DND-41 (cell line): Measurements from ENCODE around the gene FBXL13.

Experiments
- ATAC-seq: fragments of 200-7000 bp; cut with Tn5 transposase; 3 replicates; pipeline ENCODE4 v1.9.1; 2021; ENCODE audit warnings: low read depth; ENCODE audit not compliant: insufficient read depth
- DNase-seq: peaks from one replicate; pipeline ENCODE4 v3.0.0-alpha.2; 2020
- H2AFZ ChIP-seq: 2 replicates; pipeline ENCODE4 v1.6.0; 2012; ENCODE audit warnings: low read depth, low read length
- H3K27ac ChIP-seq: 2 replicates; pipeline ENCODE4 v1.5.1; 2012; ENCODE audit warnings: low read length, inconsistent platforms
- H3K27me3 ChIP-seq: fragments of 200-600 bp; sonication (generic); 2 replicates; pipeline ENCODE4 v1.6.0; 2012; ENCODE audit warnings: low read length, mild to moderate bottlenecking, inconsistent platforms; ENCODE audit not compliant: insufficient read depth, poor library complexity
- H3K36me3 ChIP-seq: 2 replicates; pipeline ENCODE4 v1.5.1; 2012; ENCODE audit warnings: low read length, inconsistent platforms; ENCODE audit not compliant: insufficient read depth
- H3K4me1 ChIP-seq: 2 replicates; pipeline ENCODE4 v1.5.1; 2012; ENCODE audit warnings: mild to moderate bottlenecking, low read length; ENCODE audit not compliant: insufficient read depth
- H3K4me2 ChIP-seq: 2 replicates; pipeline ENCODE4 v1.6.0; 2012; ENCODE audit warnings: mild to moderate bottlenecking, moderate library complexity, low read length, inconsistent platforms; ENCODE audit not compliant: insufficient read depth
- H3K4me3 ChIP-seq, 2 experiments: fragments of 200-600 bp in 1 of 2; shearing (Covaris generic) in 1 of 2; 2 replicates each; pipeline ENCODE4 v1.5.1; 2012 to 2016; ENCODE audit warnings: inconsistent platforms in 2 of 2, low read length in 2 of 2, mild to moderate bottlenecking in 2 of 2, low read depth in 1 of 2, moderate library complexity in 1 of 2
- H3K79me2 ChIP-seq: 2 replicates; pipeline ENCODE4 v1.6.0; 2012; ENCODE audit warnings: low read length, inconsistent platforms; ENCODE audit not compliant: insufficient read depth
- H3K9ac ChIP-seq: 2 replicates; pipeline ENCODE4 v1.6.0; 2012; ENCODE audit warnings: low read depth, mild to moderate bottlenecking, inconsistent platforms, low read length, moderate library complexity
- H3K9me3 ChIP-seq: 2 replicates; pipeline ENCODE4 v1.5.1; 2012; ENCODE audit warnings: low read length, moderate library complexity, mild to moderate bottlenecking, inconsistent platforms; ENCODE audit not compliant: insufficient read depth, severe bottlenecking
- H4K20me1 ChIP-seq: 2 replicates; pipeline ENCODE4 v1.6.0; 2012; ENCODE audit warnings: low read length; ENCODE audit not compliant: insufficient read depth
- EZH2 ChIP-seq: IDR thresholded peaks from 3 replicates; pipeline ENCODE4 v1.6.1; 2012; ENCODE audit warnings: borderline replicate concordance, low read depth, mild to moderate bottlenecking, moderate library complexity, low read length, inconsistent platforms; ENCODE audit not compliant: severe bottlenecking
- TF ChIP-seq, protein P1 (sequence below): IDR thresholded peaks from 2 replicates; pipeline ENCODE4 v1.5.1; 2012; ENCODE audit warnings: borderline replicate concordance, low read length, moderate library complexity, mild to moderate bottlenecking; ENCODE audit not compliant: poor library complexity, severe bottlenecking; ENCODE audit errors: extremely low read depth

FBXL13 gene

DNA sequence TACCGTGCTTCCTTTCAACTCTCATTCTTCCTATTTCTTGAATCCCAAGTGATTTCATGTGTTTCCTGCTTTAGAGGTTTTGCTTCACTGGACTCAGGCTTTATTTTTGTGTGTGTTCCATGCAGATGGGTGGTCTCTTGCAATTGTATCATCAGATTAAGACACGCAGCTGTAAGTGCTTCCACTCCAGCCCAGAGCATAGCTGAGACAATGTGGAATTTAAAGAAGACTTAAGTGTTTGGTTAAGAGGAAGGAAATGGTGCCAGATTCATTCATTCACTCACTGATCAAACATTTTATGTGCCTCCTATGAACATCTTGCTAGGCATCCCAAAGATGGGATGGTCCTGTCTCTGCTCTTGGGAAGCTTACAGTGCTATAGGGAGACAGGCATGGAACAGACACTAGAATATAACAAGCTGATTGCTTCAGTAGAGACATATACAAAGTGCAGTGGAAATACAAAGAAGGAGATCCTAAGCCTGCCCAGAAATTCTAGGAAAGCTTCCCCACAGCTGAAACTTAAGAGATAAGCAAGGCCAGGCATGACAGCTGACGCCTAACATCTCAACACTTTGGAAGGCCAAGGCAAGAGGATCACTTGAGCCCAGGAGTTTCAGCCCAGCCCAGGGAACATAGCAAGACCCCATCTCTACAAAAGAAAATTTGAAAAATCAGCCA is 207.9 kb downstream of the FBXL13 start:
- no peak overlapping the region for H3K4me2 ChIP-seq
- no peaks in the 10 kb centered on the region for H3K9me3 ChIP-seq
- H2AFZ ChIP-seq, result no peak overlapping the region
- no peaks in the 10 kb centered on the region for H3K36me3 ChIP-seq
- TF ChIP-seq EZH2, result no peak
- TF ChIP-seq, protein P1, sequence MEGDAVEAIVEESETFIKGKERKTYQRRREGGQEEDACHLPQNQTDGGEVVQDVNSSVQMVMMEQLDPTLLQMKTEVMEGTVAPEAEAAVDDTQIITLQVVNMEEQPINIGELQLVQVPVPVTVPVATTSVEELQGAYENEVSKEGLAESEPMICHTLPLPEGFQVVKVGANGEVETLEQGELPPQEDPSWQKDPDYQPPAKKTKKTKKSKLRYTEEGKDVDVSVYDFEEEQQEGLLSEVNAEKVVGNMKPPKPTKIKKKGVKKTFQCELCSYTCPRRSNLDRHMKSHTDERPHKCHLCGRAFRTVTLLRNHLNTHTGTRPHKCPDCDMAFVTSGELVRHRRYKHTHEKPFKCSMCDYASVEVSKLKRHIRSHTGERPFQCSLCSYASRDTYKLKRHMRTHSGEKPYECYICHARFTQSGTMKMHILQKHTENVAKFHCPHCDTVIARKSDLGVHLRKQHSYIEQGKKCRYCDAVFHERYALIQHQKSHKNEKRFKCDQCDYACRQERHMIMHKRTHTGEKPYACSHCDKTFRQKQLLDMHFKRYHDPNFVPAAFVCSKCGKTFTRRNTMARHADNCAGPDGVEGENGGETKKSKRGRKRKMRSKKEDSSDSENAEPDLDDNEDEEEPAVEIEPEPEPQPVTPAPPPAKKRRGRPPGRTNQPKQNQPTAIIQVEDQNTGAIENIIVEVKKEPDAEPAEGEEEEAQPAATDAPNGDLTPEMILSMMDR, result no peak
- H3K4me3 ChIP-seq, result no peak overlapping the region
- no peak overlapping the region for H3K9ac ChIP-seq
- ATAC-seq (no peak), DNase-seq (no peak)
- H3K27ac ChIP-seq, result no peak overlapping the region
- no peaks in the 10 kb centered on the region for H3K27me3 ChIP-seq
- no peaks in the 10 kb centered on the region for H3K79me2 ChIP-seq
- no peaks in the 10 kb centered on the region for H4K20me1 ChIP-seq
- no peaks in the 10 kb centered on the region for H3K4me1 ChIP-seq

DNA sequence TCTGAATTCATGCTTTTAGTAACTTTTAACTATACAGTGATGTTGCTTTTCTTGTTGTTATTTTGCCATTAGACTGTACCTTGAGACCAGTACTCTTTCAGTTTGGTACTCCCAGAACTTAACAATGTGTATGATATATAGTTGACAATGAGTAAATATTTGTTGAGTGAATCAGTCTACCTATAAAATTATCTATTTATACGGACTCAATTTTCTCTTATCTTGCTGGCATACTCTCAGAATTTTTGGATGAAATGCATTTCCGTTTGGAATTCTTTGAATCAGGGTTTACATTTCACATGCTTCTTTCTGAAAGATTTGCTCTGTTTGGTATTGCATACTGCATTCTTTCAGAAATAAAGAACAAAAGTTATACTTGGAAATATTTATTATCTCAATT is 209.6 kb downstream of the FBXL13 start:
- H3K9me3 ChIP-seq, result no peaks in the 10 kb centered on the region
- no peak for DNase-seq
- H3K4me2 ChIP-seq, result no peak overlapping the region
- no peak overlapping the region for H3K4me3 ChIP-seq
- H3K27me3 ChIP-seq, result no peaks in the 10 kb centered on the region
- H3K27ac ChIP-seq, result no peak overlapping the region
- no peaks in the 10 kb centered on the region for H3K4me1 ChIP-seq
- TF ChIP-seq, protein P1, result no peak
- no peak for TF ChIP-seq EZH2
- no peak overlapping the region for H2AFZ ChIP-seq
- no peaks in the 10 kb centered on the region for H4K20me1 ChIP-seq
- no peaks in the 10 kb centered on the region for H3K36me3 ChIP-seq
- no peak overlapping the region for H3K9ac ChIP-seq
- no peak for ATAC-seq
- H3K79me2 ChIP-seq, result no peaks in the 10 kb centered on the region

DNA sequence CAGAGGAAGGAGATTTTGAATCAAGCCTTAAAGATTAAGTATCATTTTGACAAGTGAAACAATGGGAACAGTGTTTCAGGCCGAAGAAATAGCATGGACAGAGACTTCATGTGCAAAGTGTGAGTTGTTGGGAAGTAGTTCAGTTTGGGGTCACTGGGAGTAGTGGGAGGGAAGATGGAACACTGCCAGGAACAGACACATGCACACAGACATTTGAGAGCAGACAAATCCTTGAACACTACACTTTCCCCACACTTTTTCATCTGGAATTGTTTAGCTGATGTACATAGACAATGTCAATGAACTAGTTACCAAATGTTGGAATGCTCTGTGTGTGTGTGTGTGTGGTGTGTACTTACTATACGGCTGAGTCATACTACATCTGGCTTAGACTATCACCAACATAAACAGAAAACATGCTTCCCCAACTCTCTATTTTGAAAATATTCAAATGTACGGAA is 214.2 kb downstream of the FBXL13 start:
- DNase-seq (no peak), ATAC-seq (no peak)
- Histone ChIP-seq H3K79me2 (no peaks in the 10 kb centered on the region), H3K27ac (no peak overlapping the region), H3K9ac (no peak overlapping the region), H3K27me3 (no peaks in the 10 kb centered on the region), H3K4me1 (no peaks in the 10 kb centered on the region), H3K9me3 (no peaks in the 10 kb centered on the region), H3K36me3 (no peaks in the 10 kb centered on the region), H3K4me2 (no peak overlapping the region), H3K4me3 (no peak overlapping the region), H2AFZ (no peak overlapping the region), H4K20me1 (no peaks in the 10 kb centered on the region)
- no peak for TF ChIP-seq EZH2
- TF ChIP-seq, protein P1, result no peak

DNA sequence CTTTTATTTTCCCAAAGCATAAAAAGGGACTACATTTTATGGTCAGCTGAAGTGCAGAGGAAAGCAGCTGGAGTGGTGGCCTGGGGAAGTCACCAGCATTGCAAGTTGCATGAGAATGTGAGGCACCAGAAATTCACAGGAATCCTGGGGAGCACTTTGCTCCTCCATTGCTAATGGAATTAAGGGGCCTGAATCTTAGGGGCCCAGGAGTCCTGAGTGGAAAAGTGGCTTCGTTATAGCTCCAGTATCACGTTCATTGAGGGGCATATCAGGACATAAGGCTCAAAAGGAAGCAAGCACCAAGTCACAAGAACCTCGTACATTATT is 214.8 kb downstream of the FBXL13 start:
- no peak overlapping the region for H2AFZ ChIP-seq
- no peaks in the 10 kb centered on the region for H3K79me2 ChIP-seq
- no peak overlapping the region for H3K9ac ChIP-seq
- H3K4me1 ChIP-seq, result no peaks in the 10 kb centered on the region
- H3K27me3 ChIP-seq, result no peaks in the 10 kb centered on the region
- H4K20me1 ChIP-seq, result no peaks in the 10 kb centered on the region
- H3K4me2 ChIP-seq, result no peak overlapping the region
- H3K9me3 ChIP-seq, result no peaks in the 10 kb centered on the region
- TF ChIP-seq, protein P1, result no peak
- H3K4me3 ChIP-seq, result no peak overlapping the region
- ATAC-seq, result no peak
- H3K36me3 ChIP-seq, result no peaks in the 10 kb centered on the region
- no peak overlapping the region for H3K27ac ChIP-seq
- no peak for DNase-seq
